ENCODE results near the gene PIGC. TPM values are rescaled to one million over a fixed set of nuclear protein-coding genes. Genes with fewer than 3 reads are reported as not detected.

The PIGC gene
- total RNA-seq, 4 donors from 2014 or later = 13.5 to 25.5 (median 18.8) TPM

DNA sequence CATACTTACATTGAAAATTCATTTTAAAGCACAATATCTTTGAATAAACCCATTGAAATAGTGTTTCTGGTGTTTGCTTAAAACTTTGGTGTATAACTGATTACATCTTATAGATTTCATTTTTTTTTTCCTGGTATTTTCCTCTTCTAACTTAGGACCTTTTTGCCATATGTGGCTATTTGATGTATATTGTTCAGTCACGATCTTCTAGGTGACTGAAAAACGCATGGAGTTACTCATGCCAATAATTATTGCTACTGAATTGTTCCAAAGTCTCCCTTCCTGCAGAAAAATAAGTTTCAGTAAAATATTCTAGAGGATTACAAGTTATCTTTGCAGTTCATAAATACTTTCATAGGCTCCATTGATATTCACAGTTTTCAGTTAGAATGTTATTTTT is 46.2 kb downstream of the PIGC start:
- 68 to 78% methylated on average over 2 of the region's 2 CpGs for WGBS, 2 donors
- Histone ChIP-seq H3K9me3 (no peaks in the 10 kb centered on the region), H3K27ac (peak overlapping the region; percentile 49 to 93 (median 85)), H3K36me3 (no peaks in the 10 kb centered on the region), H3K27me3 (no peaks in the 10 kb centered on the region), H3K4me1 (peaks cover 5 to 79% (median 41%) of the 10 kb centered on the region in 4 donors), H3K4me3 (no peak overlapping the region)
- TF ChIP-seq, protein P1, sequence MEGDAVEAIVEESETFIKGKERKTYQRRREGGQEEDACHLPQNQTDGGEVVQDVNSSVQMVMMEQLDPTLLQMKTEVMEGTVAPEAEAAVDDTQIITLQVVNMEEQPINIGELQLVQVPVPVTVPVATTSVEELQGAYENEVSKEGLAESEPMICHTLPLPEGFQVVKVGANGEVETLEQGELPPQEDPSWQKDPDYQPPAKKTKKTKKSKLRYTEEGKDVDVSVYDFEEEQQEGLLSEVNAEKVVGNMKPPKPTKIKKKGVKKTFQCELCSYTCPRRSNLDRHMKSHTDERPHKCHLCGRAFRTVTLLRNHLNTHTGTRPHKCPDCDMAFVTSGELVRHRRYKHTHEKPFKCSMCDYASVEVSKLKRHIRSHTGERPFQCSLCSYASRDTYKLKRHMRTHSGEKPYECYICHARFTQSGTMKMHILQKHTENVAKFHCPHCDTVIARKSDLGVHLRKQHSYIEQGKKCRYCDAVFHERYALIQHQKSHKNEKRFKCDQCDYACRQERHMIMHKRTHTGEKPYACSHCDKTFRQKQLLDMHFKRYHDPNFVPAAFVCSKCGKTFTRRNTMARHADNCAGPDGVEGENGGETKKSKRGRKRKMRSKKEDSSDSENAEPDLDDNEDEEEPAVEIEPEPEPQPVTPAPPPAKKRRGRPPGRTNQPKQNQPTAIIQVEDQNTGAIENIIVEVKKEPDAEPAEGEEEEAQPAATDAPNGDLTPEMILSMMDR (IDR thresholded peaks at IDR 0.05) = no peak
- TF ChIP-seq POLR2A (IDR thresholded peaks at IDR 0.05) = no peak
- TF ChIP-seq EP300 (IDR thresholded peaks at IDR 0.05) = no peak
- no peak for DNase-seq (ENCODE audit: low spot score in 2 of 2)

- WGBS, 2 donors = 44 to 47% methylated on average over 3 of the region's 3 CpGs
- peak overlapping the region; percentile 48 to 93 (median 70) for H3K27ac ChIP-seq
Measured at GRCh38 chr1:172397221-172397620, 46.6 kb downstream of the PIGC start.

GRCh38 chr1:172395576-172395975 is 48.3 kb downstream of the PIGC start:
- TF ChIP-seq, protein P1 (IDR thresholded peaks at IDR 0.05) = no peak
- no peak for TF ChIP-seq EP300 (IDR thresholded peaks at IDR 0.05)
- TF ChIP-seq POLR2A (IDR thresholded peaks at IDR 0.05) = no peak
- no peak overlapping the region for H3K4me3 ChIP-seq
- no peaks in the 10 kb centered on the region for H3K27me3 ChIP-seq
- 74 to 79% methylated on average over 3 of the region's 3 CpGs for WGBS, 2 donors
- peaks cover 5 to 86% (median 41%) of the 10 kb centered on the region in 4 donors for H3K4me1 ChIP-seq
- no peaks in the 10 kb centered on the region for H3K36me3 ChIP-seq
- H3K9me3 ChIP-seq = no peaks in the 10 kb centered on the region
- peak overlapping the region in 3 of 4 donors; percentile 74 to 93 (median 92) for H3K27ac ChIP-seq
- no peak for DNase-seq (ENCODE audit: low spot score in 2 of 2)

More at GRCh38 chr1:172397221-172397620, 46.6 kb downstream of the PIGC start:
- DNase-seq (ENCODE audit: low spot score in 2 of 2) = no peak
- H3K4me3 ChIP-seq = no peak overlapping the region
- no peaks in the 10 kb centered on the region for H3K27me3 ChIP-seq
- TF ChIP-seq EP300 (IDR thresholded peaks at IDR 0.05) (no peak), POLR2A (IDR thresholded peaks at IDR 0.05) (no peak)
- TF ChIP-seq, protein P1 (IDR thresholded peaks at IDR 0.05) = no peak
- H3K36me3 ChIP-seq = no peaks in the 10 kb centered on the region
- H3K4me1 ChIP-seq = peaks cover 5 to 80% (median 41%) of the 10 kb centered on the region in 4 donors
- H3K9me3 ChIP-seq = no peaks in the 10 kb centered on the region

- H3K27ac ChIP-seq = peak overlapping the region; percentile 53 to 93 (median 83)
- no peak for TF ChIP-seq EP300 (IDR thresholded peaks at IDR 0.05)
- TF ChIP-seq, protein P1 (IDR thresholded peaks at IDR 0.05) = no peak
- TF ChIP-seq POLR2A (IDR thresholded peaks at IDR 0.05) = no peak
- 69 to 76% methylated on average over 5 of the region's 5 CpGs for WGBS, 2 donors
- H3K4me3 ChIP-seq = no peak overlapping the region
- H3K27me3 ChIP-seq = no peaks in the 10 kb centered on the region
- H3K36me3 ChIP-seq = no peaks in the 10 kb centered on the region
- H3K9me3 ChIP-seq = no peaks in the 10 kb centered on the region
- no peak for DNase-seq (ENCODE audit: low spot score in 2 of 2)
- H3K4me1 ChIP-seq = peaks cover 5 to 84% (median 43%) of the 10 kb centered on the region in 4 donors
Measured at GRCh38 chr1:172394811-172395210, 49.1 kb downstream of the PIGC start.

GRCh38 chr1:172394141-172394751 is 49.6 kb downstream of the PIGC start:
- TF ChIP-seq, protein P1 (IDR thresholded peaks at IDR 0.05) = no peak
- no peak for TF ChIP-seq EP300 (IDR thresholded peaks at IDR 0.05)
- TF ChIP-seq POLR2A (IDR thresholded peaks at IDR 0.05) = no peak
- H3K27ac ChIP-seq = peak overlapping the region; percentile 53 to 93 (median 83)
- H3K9me3 ChIP-seq = no peaks in the 10 kb centered on the region
- H3K27me3 ChIP-seq = no peaks in the 10 kb centered on the region
- no peaks in the 10 kb centered on the region for H3K36me3 ChIP-seq
- WGBS, 2 donors = 30 to 32% methylated on average over 4 of the region's 4 CpGs
- peaks cover 5 to 78% (median 42%) of the 10 kb centered on the region in 4 donors for H3K4me1 ChIP-seq
- H3K4me3 ChIP-seq = no peak overlapping the region
- no peak for DNase-seq (ENCODE audit: low spot score in 2 of 2)

All from tibial nerve (tissue), 4 donors.